SK-N-SH treated with all-trans-retinoic acid at 6 μM for 48 hours (cell line): ENCODE data around the gene LLGL2.

Experiments used
- ATAC-seq: fragments of 200-7000 bp; cut with Tn5 transposase; 3 replicates; pipeline ENCODE4 v1.9.1; 2020; ENCODE audit warnings: mild to moderate bottlenecking, moderate library complexity
- BACH2 ChIP-seq: fragments of 250-450 bp; sonication (Bioruptor Pico); IDR thresholded peaks from 2 replicates; pipeline ENCODE4 v1.9.0; 2021; ENCODE audit warnings: mild to moderate bottlenecking, borderline replicate concordance
- CREB5 ChIP-seq: fragments of 250-450 bp; sonication (Bioruptor Pico); IDR thresholded peaks from 2 replicates; pipeline ENCODE4 v1.5.1; 2020; ENCODE audit warnings: low read depth, mild to moderate bottlenecking, moderate library complexity
- CSDC2 ChIP-seq: fragments of 250-450 bp; sonication (Bioruptor Pico); IDR thresholded peaks from 2 replicates; pipeline ENCODE4 v1.5.0; 2020; ENCODE audit warnings: mild to moderate bottlenecking, moderate library complexity
- CSRNP3 ChIP-seq: fragments of 250-450 bp; sonication (Bioruptor Pico); IDR thresholded peaks from 2 replicates; pipeline ENCODE4 v1.5.1; 2021; ENCODE audit warnings: mild to moderate bottlenecking, moderate library complexity
- ESRRG ChIP-seq: fragments of 250-450 bp; sonication (Bioruptor Pico); IDR thresholded peaks from 2 replicates; pipeline ENCODE4 v1.6.1; 2021; ENCODE audit warnings: mild to moderate bottlenecking
- GLIS3 ChIP-seq: fragments of 250-450 bp; sonication (Bioruptor Pico); IDR thresholded peaks from 2 replicates; pipeline ENCODE4 v1.5.0; 2020; ENCODE audit warnings: mild to moderate bottlenecking, moderate library complexity
- ISL1 ChIP-seq: fragments of 250-450 bp; sonication (Bioruptor Pico); IDR thresholded peaks from 2 replicates; pipeline ENCODE4 v2.1.2; 2022; ENCODE audit warnings: mild to moderate bottlenecking, moderate library complexity
- OSR1 ChIP-seq: fragments of 250-450 bp; sonication (Bioruptor Pico); IDR thresholded peaks from 2 replicates; pipeline ENCODE4 v1.8.0; 2022; ENCODE audit warnings: moderate library complexity, mild to moderate bottlenecking, inconsistent platforms
- PATZ1 ChIP-seq: fragments of 250-450 bp; sonication (Bioruptor Pico); IDR thresholded peaks from 2 replicates; pipeline ENCODE4 v1.8.0; 2020; ENCODE audit warnings: mild to moderate bottlenecking, moderate library complexity, borderline replicate concordance
- POU6F1 ChIP-seq: fragments of 250-450 bp; sonication (Bioruptor Pico); IDR thresholded peaks from 2 replicates; pipeline ENCODE4 v1.8.0; 2021; ENCODE audit warnings: low read depth, mild to moderate bottlenecking, moderate library complexity, borderline replicate concordance
- PPARA ChIP-seq: fragments of 250-450 bp; sonication (Bioruptor Pico); IDR thresholded peaks from 2 replicates; pipeline ENCODE4 v1.5.0; 2020; ENCODE audit warnings: mild to moderate bottlenecking, borderline replicate concordance
- RARB ChIP-seq: fragments of 250-450 bp; sonication (Bioruptor Pico); IDR thresholded peaks from 2 replicates; pipeline ENCODE4 v1.8.0; 2021; ENCODE audit warnings: mild to moderate bottlenecking, moderate library complexity
- TCF4 ChIP-seq: fragments of 250-450 bp; sonication (Bioruptor Pico); IDR thresholded peaks from 2 replicates; pipeline ENCODE4 v1.8.0; 2021; ENCODE audit warnings: mild to moderate bottlenecking, moderate library complexity, borderline replicate concordance
- TOX ChIP-seq: fragments of 250-450 bp; sonication (Bioruptor Pico); IDR thresholded peaks from 2 replicates; pipeline ENCODE4 v1.8.0; 2021; ENCODE audit warnings: mild to moderate bottlenecking, moderate library complexity, borderline replicate concordance
- ZC3H10 ChIP-seq: fragments of 250-450 bp; sonication (Bioruptor Pico); IDR thresholded peaks from 2 replicates; pipeline ENCODE4 v1.5.1; 2021; ENCODE audit warnings: mild to moderate bottlenecking, moderate library complexity
- ZFP30 ChIP-seq: fragments of 450-650 bp; formaldehyde crosslinking; IDR thresholded peaks from 2 replicates; pipeline ENCODE4 v1.5.0; 2022; ENCODE audit warnings: mild to moderate bottlenecking, moderate library complexity
- ZNF565 ChIP-seq: fragments of 450-650 bp; formaldehyde crosslinking; conservative IDR thresholded peaks from 2 replicates; pipeline ENCODE4 v1.5.0; 2020; ENCODE audit warnings: low read depth, mild to moderate bottlenecking, moderate library complexity
- ZNF70 ChIP-seq: fragments of 450-650 bp; formaldehyde crosslinking; IDR thresholded peaks from 2 replicates; pipeline ENCODE4 v1.5.0; 2020; ENCODE audit warnings: mild to moderate bottlenecking, moderate library complexity
- ZNF8 ChIP-seq: fragments of 450-650 bp; formaldehyde crosslinking; IDR thresholded peaks from 2 replicates; pipeline ENCODE4 v1.5.0; 2020; ENCODE audit warnings: mild to moderate bottlenecking, moderate library complexity

The LLGL2 gene

GRCh38 chr17:75509528-75510258 is 15.8 kb upstream of the LLGL2 start:
- ATAC-seq, result no peak
- TF ChIP-seq OSR1, result no peak
- no peak for TF ChIP-seq PPARA
- TF ChIP-seq CSRNP3 (CRISPR knock-in tag), result no peak
- no peak for TF ChIP-seq ISL1 (CRISPR knock-in tag)
- TF ChIP-seq CSDC2 (CRISPR knock-in tag), result no peak
- TF ChIP-seq POU6F1 (CRISPR knock-in tag), result no peak
- no peak for TF ChIP-seq ZFP30 (CRISPR knock-in tag)

- no peak for ATAC-seq
These were observed 14.3 kb upstream of the LLGL2 start for GRCh38 chr17:75511270-75511609.

GRCh38 chr17:75511610-75512575 is 13.6 kb upstream of the LLGL2 start:
- ATAC-seq, result no peak
- TF ChIP-seq CSDC2 (CRISPR knock-in tag) (no peak), ZNF8 (CRISPR knock-in tag) (no peak), PATZ1 (CRISPR knock-in tag) (no peak), CREB5 (CRISPR knock-in tag) (no peak), POU6F1 (CRISPR knock-in tag) (no peak), TOX (CRISPR knock-in tag) (no peak), ZNF70 (CRISPR knock-in tag) (no peak), GLIS3 (CRISPR knock-in tag) (no peak), ZFP30 (CRISPR knock-in tag) (no peak), CSRNP3 (CRISPR knock-in tag) (no peak), BACH2 (CRISPR knock-in tag) (no peak), ZNF565 (no peak), ISL1 (CRISPR knock-in tag) (no peak), ESRRG (CRISPR knock-in tag) (no peak), RARB (CRISPR knock-in tag) (no peak), ZC3H10 (CRISPR knock-in tag) (no peak), TCF4 (CRISPR knock-in tag) (no peak)

More at GRCh38 chr17:75511270-75511609, 14.3 kb upstream of the LLGL2 start:
- TF ChIP-seq RARB (CRISPR knock-in tag) (no peak), ESRRG (CRISPR knock-in tag) (no peak), TOX (CRISPR knock-in tag) (no peak), CSDC2 (CRISPR knock-in tag) (no peak), OSR1 (no peak), PPARA (no peak), CSRNP3 (CRISPR knock-in tag) (no peak), ZNF8 (CRISPR knock-in tag) (no peak)
